HepG2 (cell line): Measurements from ENCODE around the gene ATP7B. TPM values are rescaled to one million over a fixed set of nuclear protein-coding genes. Genes with fewer than 3 reads are reported as not detected.

ENCODE experiments used
- ATAC-seq: fragments of 200-7000 bp; cut with Tn5 transposase; 3 replicates; pipeline ENCODE4 v1.9.1; 2020; ENCODE audit warnings: mild to moderate bottlenecking, moderate library complexity
- BruUV-seq: library from RNA; stranded (reverse); fragments of 400-500 nt; replicated peaks from 2 replicates; lab custom pipeline; 2021; lab: Mats Ljungman, UMichigan
- CTCF ChIA-PET: fragments of 300-600 bp; formaldehyde crosslinking; extraction: SDS; loops from one replicate; lab custom pipeline; 2021; ENCODE audit warnings: low total read pairs, inconsistent platforms, low intra/inter-chr PET ratio; lab: Yijun Ruan, JAX
- POLR2A ChIA-PET: fragments of 350-600 bp; sonication (Branson Sonifier 250); formaldehyde crosslinking; loops from one replicate; lab custom pipeline; 2020; ENCODE audit warnings: antibody characterized with exemption, inconsistent platforms; lab: Yijun Ruan, JAX
- DNase-seq: peaks from one replicate; pipeline ENCODE4 v3.0.0-alpha.2; 2015; ENCODE audit warnings: low spot score
- FAIRE-seq: peaks from 3 replicates; lab custom pipeline; 2011; peaks lifted over from hg19 to GRCh38; lab: Jason Lieb, UNC
- H2AFZ ChIP-seq: one replicate; pipeline ENCODE4 v1.6.1; 2011; ENCODE audit warnings: low read length, inconsistent platforms
- H3K27ac ChIP-seq: fragments of 300-600 bp; 3 replicates; pipeline ENCODE4 v1.8.0; 2011; ENCODE audit warnings: mixed run types, mild to moderate bottlenecking, mixed read lengths, low read length, inconsistent platforms; ENCODE audit not compliant: insufficient read depth; ENCODE audit errors: extremely low read length
- H3K27me3 ChIP-seq, 2 experiments: fragments of 200-600 bp in 1 of 2; 2 replicates in 1 of 2; 3 replicates in 1 of 2; pipeline versions ENCODE4 v1.6.0 to v1.8.0; 2011; ENCODE audit warnings: low read length in 2 of 2, mild to moderate bottlenecking in 2 of 2, moderate library complexity in 2 of 2, inconsistent platforms in 1 of 2; ENCODE audit not compliant: insufficient read depth in 2 of 2, control insufficient read depth in 1 of 2
- H3K36me3 ChIP-seq, 2 experiments: fragments of 200-600 bp in 1 of 2; replicated peaks in 1 of 2; 2 replicates in 1 of 2; 3 replicates in 1 of 2; pipeline versions ENCODE4 v1.5.1 to v1.8.0; 2011; ENCODE audit warnings: low read length in 2 of 2, inconsistent platforms in 1 of 2; ENCODE audit not compliant: insufficient read depth in 2 of 2, control insufficient read depth in 1 of 2
- H3K4me1 ChIP-seq: 2 replicates; pipeline ENCODE4 v1.5.1; 2012; ENCODE audit warnings: low read length, inconsistent platforms; ENCODE audit not compliant: insufficient read depth
- H3K4me2 ChIP-seq: 2 replicates; pipeline ENCODE4 v1.6.0; 2011; ENCODE audit warnings: low read depth, low read length, inconsistent platforms
- H3K4me3 ChIP-seq, 3 experiments: fragments of 200-600 bp in 1 of 3; sonication (generic), shearing (Covaris generic) in 1 of 3; replicated peaks in 1 of 3; 2 replicates each; pipeline ENCODE4 v1.5.1; 2011 to 2016; ENCODE audit warnings: low read length in 3 of 3, inconsistent platforms in 2 of 3, low read depth in 2 of 3, mild to moderate bottlenecking in 2 of 3, control low read depth in 1 of 3, mixed read lengths in 1 of 3; ENCODE audit not compliant: insufficient read depth in 1 of 3
- H3K79me2 ChIP-seq: one replicate; pipeline ENCODE4 v1.6.1; 2011; ENCODE audit warnings: low read length, inconsistent platforms; ENCODE audit not compliant: insufficient read depth
- H3K9ac ChIP-seq: 2 replicates; pipeline ENCODE4 v1.6.0; 2011; ENCODE audit warnings: mild to moderate bottlenecking, low read depth, low read length, inconsistent platforms; ENCODE audit not compliant: insufficient read depth
- H3K9me3 ChIP-seq: 2 replicates; pipeline ENCODE4 v1.5.1; 2012; ENCODE audit warnings: mild to moderate bottlenecking, low read length
- H4K20me1 ChIP-seq: 2 replicates; pipeline ENCODE4 v1.6.0; 2011; ENCODE audit warnings: inconsistent platforms, mild to moderate bottlenecking, low read length, moderate library complexity; ENCODE audit not compliant: insufficient read depth
- ATAD3A ChIP-seq: sonication (generic); formaldehyde crosslinking; IDR thresholded peaks from 2 replicates; pipeline ENCODE4 v1.4.0; 2020; ENCODE audit warnings: missing genetic modification reagents
- ATF7-NPFF ChIP-seq: sonication (generic); formaldehyde crosslinking; IDR thresholded peaks from 2 replicates; pipeline ENCODE4 v1.8.1; 2023; ENCODE audit warnings: mild to moderate bottlenecking, low read depth, missing genetic modification reagents, moderate library complexity
- CCDC6 ChIP-seq: sonication (generic); formaldehyde crosslinking; IDR thresholded peaks from 2 replicates; pipeline ENCODE4 v1.8.1; 2022; ENCODE audit warnings: mild to moderate bottlenecking, missing genetic modification reagents, moderate library complexity
- DDIT3 ChIP-seq: sonication (generic); formaldehyde crosslinking; IDR thresholded peaks from 2 replicates; pipeline ENCODE4 v1.4.0; 2020; ENCODE audit warnings: mild to moderate bottlenecking, missing genetic modification reagents
- LRRFIP1 ChIP-seq: sonication (generic); formaldehyde crosslinking; conservative IDR thresholded peaks from 2 replicates; pipeline ENCODE4 v1.4.0; 2020; ENCODE audit warnings: missing genetic modification reagents
- RARG ChIP-seq: sonication (generic); formaldehyde crosslinking; IDR thresholded peaks from 2 replicates; pipeline ENCODE4 v1.4.0; 2020; ENCODE audit warnings: low read depth, mild to moderate bottlenecking, missing genetic modification reagents
- RORA ChIP-seq: sonication (generic); formaldehyde crosslinking; IDR thresholded peaks from 2 replicates; pipeline ENCODE4 v1.5.0; 2020; ENCODE audit warnings: mild to moderate bottlenecking, missing genetic modification reagents, moderate library complexity
- SRSF9 ChIP-seq: fragments of 200-400 bp; formaldehyde crosslinking; IDR thresholded peaks from 2 replicates; pipeline ENCODE4 v1.6.1; 2018; ENCODE audit warnings: borderline replicate concordance, mild to moderate bottlenecking, low read depth, low read length; ENCODE audit not compliant: insufficient read depth, poor library complexity, severe bottlenecking
- ZNF552 ChIP-seq: sonication (generic); formaldehyde crosslinking; IDR thresholded peaks from 2 replicates; pipeline ENCODE4 v1.9.0; 2022; ENCODE audit warnings: missing genetic modification reagents, mild to moderate bottlenecking, borderline replicate concordance
- ZNF556 ChIP-seq: sonication (generic); formaldehyde crosslinking; IDR thresholded peaks from 2 replicates; pipeline ENCODE4 v1.4.0; 2020; ENCODE audit warnings: mild to moderate bottlenecking, missing genetic modification reagents, borderline replicate concordance
- ZSCAN31 ChIP-seq: sonication (generic); formaldehyde crosslinking; IDR thresholded peaks from 2 replicates; pipeline ENCODE4 v1.5.0; 2020; ENCODE audit warnings: low read depth, mild to moderate bottlenecking, missing genetic modification reagents
- WGBS: methylation state at CpG from one replicate; pipeline ENCODE4 v1.1.6; 2017; ENCODE audit warnings: low lambda C conversion rate; 5-methylcytosine and 5-hydroxymethylcytosine counted together
- in situ Hi-C: cut with HindIII; loops from 2 replicates; pipeline ENCODE4 v1.10.0; 2017; ENCODE audit warnings: low pct_unique_long_range_greater_than_20kb; ENCODE audit not compliant: extremely low pct_ligation_motif_present
- intact Hi-C: fragments of 100-400 bp; cut with micrococcal nuclease; formaldehyde crosslinking; loops from one replicate; pipeline ENCODE4 v1.10.0; 2022; ENCODE audit not compliant: unreplicated experiment
- polyA plus RNA-seq, 8 experiments: library from polyadenylated mRNA; depleted of rRNA in 3 of 8; stranded (reverse) in 7 of 8; unstranded in 1 of 8; fragments of >200 nt; fragmentation: Illumina TruSeq in 4 of 8; extraction: Trizol in 4 of 8; gene quantifications; 2 replicates each; pipeline versions ENCODE4 v1.2.1 to v1.2.3, GENCODE V29; 2011 to 2016; ENCODE audit warnings: low read depth in 4 of 8, missing spikeins in 1 of 8, mixed read lengths in 1 of 8; ENCODE audit not compliant: insufficient read depth in 1 of 8
- total RNA-seq, 5 experiments: library from RNA; depleted of rRNA; stranded (reverse); fragments of >200 nt; fragmentation: Illumina TruSeq; extraction: Trizol; gene quantifications; 2 replicates each; pipeline ENCODE4 v1.2.3, GENCODE V29; 2016; ENCODE audit warnings: low read depth in 1 of 5

Gene ATP7B
- total and polyA plus RNA-seq, 2 of the 13 experiments (the other 11 are each of a cell fraction or from before 2014, with no cell fraction given) = 31.8 to 57.4 TPM

- intact Hi-C loops = no loop called here
Measured at GRCh38 chr13:51937320-51938290, 73.6 kb downstream of the ATP7B start.

More at GRCh38 chr13:51937320-51938290, 73.6 kb downstream of the ATP7B start:
- POLR2A ChIA-PET = no interaction called here
- H4K20me1 ChIP-seq = no peaks in the 10 kb centered on the region
- no peak overlapping the region for H2AFZ ChIP-seq
- H3K27ac ChIP-seq = no peak overlapping the region
- no TSS peak for BruUV-seq
- H3K27me3 ChIP-seq = no peaks in the 10 kb centered on the region
- no peak overlapping the region for H3K9ac ChIP-seq
- peaks cover 41 to 91% of the 10 kb centered on the region in 2 experiments; a peak in 4 of 5 replicates for H3K36me3 ChIP-seq
- no peaks in the 10 kb centered on the region for H3K79me2 ChIP-seq
- H3K4me1 ChIP-seq = no peaks in the 10 kb centered on the region
- TF ChIP-seq ZNF552 (CRISPR knock-in tag) = no peak
- no peak for TF ChIP-seq DDIT3
- TF ChIP-seq ZSCAN31 (CRISPR knock-in tag) = no peak
- TF ChIP-seq ATAD3A (CRISPR knock-in tag) = no peak
- no peak for TF ChIP-seq RORA (CRISPR knock-in tag)
- TF ChIP-seq ZNF556 (CRISPR knock-in tag) = no peak
- no peak for TF ChIP-seq RARG (CRISPR knock-in tag)
- no peak for TF ChIP-seq ATF7-NPFF (CRISPR knock-in tag)
- no peak for TF ChIP-seq CCDC6 (CRISPR knock-in tag)
- TF ChIP-seq LRRFIP1 = no peak
- TF ChIP-seq SRSF9 = no peak
- H3K4me3 ChIP-seq = no peak overlapping the region
- H3K9me3 ChIP-seq = no peaks in the 10 kb centered on the region
- no peak overlapping the region for H3K4me2 ChIP-seq
- CTCF ChIA-PET = interaction anchor here (0.6 to 2.7 kb wide), 2 partner anchors 95 to 190 kb away, joined by 3 to 21 read pairs; partner anchors contain the start of gene NEK5
- ATAC-seq (no peak), FAIRE-seq (no peak), DNase-seq (no peak)
- in situ Hi-C loops = no loop called here
- 96% methylated on average over 19 of the region's 22 CpGs for WGBS
